Measurements from ENCODE around the gene EMP2. TPM values are rescaled to one million over a fixed set of nuclear protein-coding genes. Genes with fewer than 3 reads are reported as not detected.

EMP2 gene
- total and polyA plus RNA-seq, 3 donors from 2014 or later: 9.3 to 18.4 (median 13.1) TPM

- 73 to 81% methylated on average over 6 of the region's 6 CpGs for WGBS, 2 donors
- no peaks in the 10 kb centered on the region for H3K36me3 ChIP-seq (ENCODE audit: low read depth, missing control alignments)
- TF ChIP-seq POLR2A (IDR thresholded peaks at IDR 0.05) (no peak), CTCF (IDR thresholded peaks at IDR 0.05) (no peak)
- intact Hi-C loops (cut with DNase I; ENCODE audit: low total_unique reads): no loop called here
- H3K27ac ChIP-seq: no peak overlapping the region
- no peaks in the 10 kb centered on the region for H3K27me3 ChIP-seq
- no peak overlapping the region for H3K4me3 ChIP-seq
- DNase-seq: no peak
- no peaks in the 10 kb centered on the region for H3K4me1 ChIP-seq
- H3K9me3 ChIP-seq: no peaks in the 10 kb centered on the region
These were observed 26.2 kb upstream of the EMP2 start for GRCh38 chr16:10606607-10607006.

- intact Hi-C loops (cut with DNase I; ENCODE audit: low total_unique reads): no loop called here
- DNase-seq: no peak
- no peak overlapping the region for H3K27ac ChIP-seq
- no peaks in the 10 kb centered on the region for H3K36me3 ChIP-seq (ENCODE audit: low read depth, missing control alignments)
- H3K9me3 ChIP-seq: no peaks in the 10 kb centered on the region
- WGBS, 2 donors: 80 to 87% methylated on average over 3 of the region's 3 CpGs
- no peaks in the 10 kb centered on the region for H3K4me1 ChIP-seq
- no peak overlapping the region for H3K4me3 ChIP-seq
- no peaks in the 10 kb centered on the region for H3K27me3 ChIP-seq
- TF ChIP-seq POLR2A (IDR thresholded peaks at IDR 0.05) (no peak), CTCF (IDR thresholded peaks at IDR 0.05) (no peak)
These were observed 25.2 kb upstream of the EMP2 start for GRCh38 chr16:10605636-10606035.

- Histone ChIP-seq H3K36me3 (ENCODE audit: low read depth, missing control alignments) (no peaks in the 10 kb centered on the region), H3K27me3 (no peaks in the 10 kb centered on the region), H3K4me3 (no peak overlapping the region), H3K9me3 (no peaks in the 10 kb centered on the region), H3K4me1 (no peaks in the 10 kb centered on the region), H3K27ac (no peak overlapping the region)
- DNase-seq: no peak
- WGBS, 2 donors: 59 to 78% methylated on average over 8 to 13 of the region's 13 CpGs
- intact Hi-C loops (cut with DNase I; ENCODE audit: low total_unique reads): no loop called here
- no peak for TF ChIP-seq CTCF (IDR thresholded peaks at IDR 0.05)
- no peak for TF ChIP-seq POLR2A (IDR thresholded peaks at IDR 0.05)
These were observed 21.3 kb upstream of the EMP2 start for GRCh38 chr16:10601444-10602408.

- no peaks in the 10 kb centered on the region for H3K9me3 ChIP-seq
- TF ChIP-seq POLR2A (IDR thresholded peaks at IDR 0.05) (no peak), CTCF (IDR thresholded peaks at IDR 0.05) (no peak)
- no peaks in the 10 kb centered on the region for H3K36me3 ChIP-seq (ENCODE audit: low read depth, missing control alignments)
- no peak overlapping the region for H3K4me3 ChIP-seq
- intact Hi-C loops (cut with DNase I; ENCODE audit: low total_unique reads): no loop called here
- no peak for DNase-seq
- no peak overlapping the region for H3K27ac ChIP-seq
- WGBS, 2 donors: 77% methylated on average over 7 to 12 of the region's 12 CpGs
- H3K27me3 ChIP-seq: no peaks in the 10 kb centered on the region
- no peaks in the 10 kb centered on the region for H3K4me1 ChIP-seq
These were observed 20.5 kb upstream of the EMP2 start for GRCh38 chr16:10600782-10601443.
